GM23248 (cell line): ENCODE data around the gene TC2N. TPM values are rescaled to one million over a fixed set of nuclear protein-coding genes. Genes with fewer than 3 reads are reported as not detected.

Source experiments
- DNase-seq: peaks from one replicate; pipeline ENCODE4 v3.0.0-alpha.2; 2015
- H2AFZ ChIP-seq: fragments of 200-600 bp; sonication (generic); 2 replicates; pipeline ENCODE4 v1.6.1; 2016; ENCODE audit warnings: antibody characterized with exemption
- H3F3A ChIP-seq: fragments of 200-600 bp; sonication (generic); 2 replicates; pipeline ENCODE4 v1.6.1; 2016; ENCODE audit warnings: mild to moderate bottlenecking, antibody characterized with exemption, mixed run types; ENCODE audit not compliant: insufficient read depth
- H3K27ac ChIP-seq: fragments of 200-600 bp; sonication (generic); 2 replicates; pipeline ENCODE4 v1.5.1; 2016; ENCODE audit warnings: mild to moderate bottlenecking
- H3K27me3 ChIP-seq: fragments of 200-600 bp; sonication (generic); replicated peaks from 2 replicates; pipeline ENCODE4 v1.6.1; 2016; ENCODE audit warnings: mild to moderate bottlenecking; ENCODE audit not compliant: insufficient read depth
- H3K36me3 ChIP-seq: fragments of 200-600 bp; sonication (generic); 2 replicates; pipeline ENCODE4 v1.6.1; 2016; ENCODE audit warnings: low read depth, mild to moderate bottlenecking
- H3K4me1 ChIP-seq: fragments of 200-600 bp; sonication (generic); 2 replicates; pipeline ENCODE4 v1.6.1; 2016; ENCODE audit warnings: mild to moderate bottlenecking; ENCODE audit not compliant: insufficient read depth
- H3K4me2 ChIP-seq: fragments of 200-600 bp; sonication (generic); one replicate; pipeline ENCODE4 v1.6.1; 2016; ENCODE audit warnings: mild to moderate bottlenecking; ENCODE audit not compliant: unreplicated experiment
- H3K4me3 ChIP-seq: fragments of 200-600 bp; sonication (generic); 2 replicates; pipeline ENCODE4 v1.5.1; 2016; ENCODE audit warnings: mild to moderate bottlenecking
- H3K79me2 ChIP-seq: fragments of 200-600 bp; sonication (generic); 2 replicates; pipeline ENCODE4 v1.6.1; 2016; ENCODE audit warnings: mild to moderate bottlenecking; ENCODE audit not compliant: insufficient read depth
- H3K9ac ChIP-seq: fragments of 200-600 bp; sonication (generic); 2 replicates; pipeline ENCODE4 v1.6.1; 2016; ENCODE audit warnings: mild to moderate bottlenecking
- H3K9me2 ChIP-seq: fragments of 200-600 bp; sonication (generic); 2 replicates; pipeline ENCODE4 v1.6.1; 2016; ENCODE audit warnings: mixed run types, mild to moderate bottlenecking, moderate library complexity; ENCODE audit not compliant: insufficient read depth
- H3K9me3 ChIP-seq: fragments of 200-600 bp; sonication (generic); one replicate; pipeline ENCODE4 v1.6.1; 2017; ENCODE audit warnings: low read depth
- H4K20me1 ChIP-seq: fragments of 200-600 bp; sonication (generic); 2 replicates; pipeline ENCODE4 v1.6.0; 2016; ENCODE audit not compliant: insufficient read depth
- EZH2 ChIP-seq: fragments of 200-600 bp; sonication (generic); IDR thresholded peaks from 2 replicates; pipeline ENCODE4 v1.6.1; 2018; ENCODE audit warnings: antibody characterized with exemption, mild to moderate bottlenecking; ENCODE audit not compliant: insufficient read depth, poor library complexity, severe bottlenecking
- EZH2phosphoT487 ChIP-seq: fragments of 200-600 bp; sonication (generic); IDR thresholded peaks from 2 replicates; pipeline ENCODE4 v1.6.1; 2018; ENCODE audit warnings: antibody characterized with exemption, moderate library complexity, mild to moderate bottlenecking, low read depth; ENCODE audit not compliant: insufficient read depth
- WGBS, 2 experiments: methylation state at CpG; one replicate each; pipeline ENCODE4 v1.1.6; 2015 to 2017; ENCODE audit warnings: low lambda C conversion rate in 2 of 2, low coverage in 1 of 2; ENCODE audit errors: missing lambda C conversion rate in 2 of 2; 5-methylcytosine and 5-hydroxymethylcytosine counted together
- in situ Hi-C: fragments of 300-500 bp; cut with MboI; formaldehyde crosslinking; loops from 2 replicates; pipeline ENCODE4 v1.15.0; 2020
- polyA plus RNA-seq: library from polyadenylated mRNA; unstranded; fragments of >200 nt; fragmentation: Nextera tagmentation; extraction: Ambion mirVana; gene quantifications from 2 replicates; pipeline ENCODE4 v1.2.1, GENCODE V29; 2016
- total RNA-seq: library from RNA; depleted of rRNA; stranded (reverse); fragments of >200 nt; shearing (Covaris generic); gene quantifications from 2 replicates; pipeline ENCODE4 v1.2.3, GENCODE V29; 2014

TC2N gene
- total and polyA plus RNA-seq, 2 experiments from 2014 or later, result 0.34 to 0.65 TPM

- TF ChIP-seq EZH2 (no peak), EZH2phosphoT487 (no peak)
- H3K79me2 ChIP-seq, result no peaks in the 10 kb centered on the region
- in situ Hi-C loops, result no loop called here
Measured at GRCh38 chr14:91751719-91752118, 115.6 kb downstream of the TC2N start.

GRCh38 chr14:91750634-91751198 is 116.6 kb downstream of the TC2N start:
- Histone ChIP-seq H4K20me1 (no peaks in the 10 kb centered on the region), H3F3A (no peaks in the 10 kb centered on the region), H2AFZ (no peak overlapping the region), H3K27ac (no peak overlapping the region), H3K36me3 (no peaks in the 10 kb centered on the region), H3K27me3 (no peaks in the 10 kb centered on the region), H3K4me3 (no peak overlapping the region), H3K9ac (no peak overlapping the region), H3K4me1 (peaks cover 15% of the 10 kb centered on the region), H3K4me2 (no peak overlapping the region), H3K79me2 (no peaks in the 10 kb centered on the region), H3K9me3 (no peaks in the 10 kb centered on the region), H3K9me2 (no peaks in the 10 kb centered on the region)
- WGBS, 2 experiments, result 65 to 73% methylated on average over 3 of the region's 3 CpGs
- DNase-seq, result no peak
- in situ Hi-C loops, result no loop called here
- TF ChIP-seq EZH2phosphoT487, result no peak
- TF ChIP-seq EZH2, result no peak

More at GRCh38 chr14:91751719-91752118, 115.6 kb downstream of the TC2N start:
- Histone ChIP-seq H3K9me2 (no peaks in the 10 kb centered on the region), H4K20me1 (no peaks in the 10 kb centered on the region), H3K27ac (no peak overlapping the region), H3K36me3 (no peaks in the 10 kb centered on the region), H3F3A (no peaks in the 10 kb centered on the region), H3K4me3 (no peak overlapping the region), H2AFZ (no peak overlapping the region), H3K27me3 (no peaks in the 10 kb centered on the region), H3K4me1 (peaks cover 15% of the 10 kb centered on the region), H3K4me2 (no peak overlapping the region), H3K9me3 (no peaks in the 10 kb centered on the region), H3K9ac (no peak overlapping the region)
- DNase-seq, result no peak
- 44 to 48% methylated on average over 2 of the region's 2 CpGs for WGBS, 2 experiments

- Histone ChIP-seq H3K9me3 (no peaks in the 10 kb centered on the region), H3K9me2 (no peaks in the 10 kb centered on the region), H3K4me1 (peaks cover 9% of the 10 kb centered on the region), H3K4me2 (no peak overlapping the region), H3K27me3 (no peaks in the 10 kb centered on the region), H3K27ac (no peak overlapping the region), H4K20me1 (no peaks in the 10 kb centered on the region), H3K79me2 (no peaks in the 10 kb centered on the region), H3K4me3 (no peak overlapping the region), H3K36me3 (no peaks in the 10 kb centered on the region), H2AFZ (no peak overlapping the region), H3F3A (no peaks in the 10 kb centered on the region), H3K9ac (no peak overlapping the region)
- in situ Hi-C loops, result no loop called here
- DNase-seq, result no peak
- no peak for TF ChIP-seq EZH2phosphoT487
- TF ChIP-seq EZH2, result no peak
- WGBS, 2 experiments, result 29 to 30% methylated on average over 2 of the region's 2 CpGs
Measured at GRCh38 chr14:91749868-91750267, 117.5 kb downstream of the TC2N start.

- H3K27me3 ChIP-seq, result no peaks in the 10 kb centered on the region
- no peaks in the 10 kb centered on the region for H3K79me2 ChIP-seq
- no peaks in the 10 kb centered on the region for H3F3A ChIP-seq
- DNase-seq, result no peak
- H3K27ac ChIP-seq, result no peak overlapping the region
- no peaks in the 10 kb centered on the region for H3K9me3 ChIP-seq
- H3K4me3 ChIP-seq, result no peak overlapping the region
- in situ Hi-C loops, result no loop called here
- no peak overlapping the region for H2AFZ ChIP-seq
- H3K9me2 ChIP-seq, result no peaks in the 10 kb centered on the region
- no peaks in the 10 kb centered on the region for H4K20me1 ChIP-seq
- H3K9ac ChIP-seq, result no peak overlapping the region
- peaks cover 1% of the 10 kb centered on the region; the same call in 1 of the 2 replicates for H3K4me1 ChIP-seq
- 91 to 93% methylated on average over 2 of the region's 2 CpGs for WGBS, 2 experiments
- H3K36me3 ChIP-seq, result no peaks in the 10 kb centered on the region
- no peak overlapping the region for H3K4me2 ChIP-seq
- TF ChIP-seq EZH2, result no peak
- no peak for TF ChIP-seq EZH2phosphoT487
Measured at GRCh38 chr14:91748049-91748448, 119.3 kb downstream of the TC2N start.
